Uterus (tissue), 4 donors: ENCODE measurements around the gene SLIT3. TPM values are rescaled to one million over a fixed set of nuclear protein-coding genes. Genes with fewer than 3 reads are reported as not detected.

Experiments used
- DNase-seq, 2 donors: peaks; one replicate each; pipeline ENCODE4 v3.0.0-alpha.2; 2019 to 2020
- H3K27ac ChIP-seq, 2 donors: fragments of 200-600 bp; sonication (generic); 1 replicate in 1 of 2; 2 replicates in 1 of 2; pipeline ENCODE4 v1.5.1; 2016 to 2018
- H3K27me3 ChIP-seq, 2 donors: fragments of 200-600 bp; sonication (generic); one replicate each; pipeline ENCODE4 v1.5.1; 2018 to 2019; ENCODE audit warnings: control low read depth in 1 of 2
- H3K36me3 ChIP-seq, 2 donors: fragments of 200-600 bp; sonication (generic); one replicate each; pipeline ENCODE4 v1.5.1; 2019; ENCODE audit warnings: control low read depth in 1 of 2
- H3K4me1 ChIP-seq, 2 donors: fragments of 200-600 bp; sonication (generic); one replicate each; pipeline ENCODE4 v1.5.1; 2018 to 2019; ENCODE audit warnings: control low read depth in 1 of 2
- H3K4me3 ChIP-seq, 2 donors: fragments of 200-600 bp; sonication (generic); 1 replicate in 1 of 2; 2 replicates in 1 of 2; pipeline ENCODE4 v1.5.1; 2018 to 2019; ENCODE audit warnings: mild to moderate bottlenecking in 1 of 2
- H3K9me3 ChIP-seq, 2 donors: fragments of 200-600 bp; sonication (generic); one replicate each; pipeline ENCODE4 v1.5.1; 2019; ENCODE audit warnings: control low read depth in 1 of 2
- CTCF ChIP-seq, 4 experiments: fragments of 200-600 bp in 2 of 4; fragments of 450-650 bp in 2 of 4; sonication (generic) in 2 of 4; IDR thresholded peaks; one replicate each; pipeline ENCODE4 v1.5.1; 2016 to 2019; ENCODE audit warnings: antibody characterized with exemption in 4 of 4, mild to moderate bottlenecking in 2 of 4, moderate library complexity in 1 of 4
- POLR2A ChIP-seq, 2 donors: fragments of 450-650 bp; IDR thresholded peaks; one replicate each; pipeline ENCODE4 v1.6.1; 2016; ENCODE audit warnings: antibody characterized with exemption in 2 of 2, mild to moderate bottlenecking in 1 of 2, moderate library complexity in 1 of 2
- intact Hi-C: fragments of 100-400 bp; cut with DNase I; formaldehyde crosslinking; loops from one replicate; pipeline ENCODE4 v1.15.1; 2023; ENCODE audit warnings: low total_unique reads
- total RNA-seq, 4 donors: library from RNA; depleted of rRNA in 3 of 4; stranded (reverse); fragments of >200 nt in 3 of 4; gene quantifications; one replicate each; pipeline versions ENCODE4 v1.1.0 to v1.2.4, GENCODE V29; 2014 to 2023
- donor health status: DM: yes; HTN: yes; CAD: no.

The SLIT3 gene
- total RNA-seq, 4 donors from 2014 or later: 9.4 to 62.2 (median 28.1) TPM

- Histone ChIP-seq H3K27me3 (no peaks in the 10 kb centered on the region), H3K36me3 (no peaks in the 10 kb centered on the region), H3K27ac (no peak overlapping the region), H3K9me3 (no peaks in the 10 kb centered on the region), H3K4me3 (no peak overlapping the region), H3K4me1 (no peaks in the 10 kb centered on the region)
- intact Hi-C loops: no loop called here
- TF ChIP-seq POLR2A (IDR thresholded peaks at IDR 0.05): no peak
- DNase-seq: no peak
These were observed 230.5 kb downstream of the SLIT3 start for GRCh38 chr5:169070413-169070812.

GRCh38 chr5:169067751-169068173 lies 233.2 kb downstream of the SLIT3 start:
- Histone ChIP-seq H3K9me3 (no peaks in the 10 kb centered on the region), H3K27me3 (no peaks in the 10 kb centered on the region), H3K27ac (peak overlapping the region in 1 of 2 donors; percentile 25), H3K4me3 (no peak overlapping the region), H3K36me3 (no peaks in the 10 kb centered on the region), H3K4me1 (no peaks in the 10 kb centered on the region)
- intact Hi-C loops: no loop called here
- TF ChIP-seq POLR2A (IDR thresholded peaks at IDR 0.05): no peak
- TF ChIP-seq CTCF (IDR thresholded peaks at IDR 0.05): no peak
- DNase-seq: no peak

GRCh38 chr5:169065400-169065799 lies 235.5 kb downstream of the SLIT3 start:
- intact Hi-C loops: no loop called here

GRCh38 chr5:169064093-169064492 lies 236.8 kb downstream of the SLIT3 start:
- DNase-seq: peak in 1 of 2 donors; percentile 18
- no peaks in the 10 kb centered on the region for H3K36me3 ChIP-seq
- intact Hi-C loops: no loop called here
- no peak overlapping the region for H3K4me3 ChIP-seq
- no peaks in the 10 kb centered on the region for H3K9me3 ChIP-seq
- no peak overlapping the region for H3K27ac ChIP-seq
- H3K27me3 ChIP-seq: no peaks in the 10 kb centered on the region
- TF ChIP-seq CTCF (IDR thresholded peaks at IDR 0.05) (no peak), POLR2A (IDR thresholded peaks at IDR 0.05) (no peak)
- no peaks in the 10 kb centered on the region for H3K4me1 ChIP-seq

More at GRCh38 chr5:169065400-169065799, 235.5 kb downstream of the SLIT3 start:
- Histone ChIP-seq H3K27ac (no peak overlapping the region), H3K27me3 (no peaks in the 10 kb centered on the region), H3K4me3 (no peak overlapping the region), H3K4me1 (no peaks in the 10 kb centered on the region), H3K9me3 (no peaks in the 10 kb centered on the region), H3K36me3 (no peaks in the 10 kb centered on the region)
- TF ChIP-seq POLR2A (IDR thresholded peaks at IDR 0.05) (no peak), CTCF (IDR thresholded peaks at IDR 0.05) (no peak)
- peak in 1 of 2 donors; percentile 21 for DNase-seq

GRCh38 chr5:169063316-169063953 lies 237.5 kb downstream of the SLIT3 start:
- TF ChIP-seq CTCF (IDR thresholded peaks at IDR 0.05) (no peak), POLR2A (IDR thresholded peaks at IDR 0.05) (no peak)
- H3K9me3 ChIP-seq: no peaks in the 10 kb centered on the region
- no peaks in the 10 kb centered on the region for H3K4me1 ChIP-seq
- H3K27me3 ChIP-seq: no peaks in the 10 kb centered on the region
- H3K27ac ChIP-seq: no peak overlapping the region
- DNase-seq: no peak
- intact Hi-C loops: no loop called here
- no peaks in the 10 kb centered on the region for H3K36me3 ChIP-seq
- H3K4me3 ChIP-seq: no peak overlapping the region
